ENCODE measurements around the gene MTFP1.

Gene MTFP1

DNA sequence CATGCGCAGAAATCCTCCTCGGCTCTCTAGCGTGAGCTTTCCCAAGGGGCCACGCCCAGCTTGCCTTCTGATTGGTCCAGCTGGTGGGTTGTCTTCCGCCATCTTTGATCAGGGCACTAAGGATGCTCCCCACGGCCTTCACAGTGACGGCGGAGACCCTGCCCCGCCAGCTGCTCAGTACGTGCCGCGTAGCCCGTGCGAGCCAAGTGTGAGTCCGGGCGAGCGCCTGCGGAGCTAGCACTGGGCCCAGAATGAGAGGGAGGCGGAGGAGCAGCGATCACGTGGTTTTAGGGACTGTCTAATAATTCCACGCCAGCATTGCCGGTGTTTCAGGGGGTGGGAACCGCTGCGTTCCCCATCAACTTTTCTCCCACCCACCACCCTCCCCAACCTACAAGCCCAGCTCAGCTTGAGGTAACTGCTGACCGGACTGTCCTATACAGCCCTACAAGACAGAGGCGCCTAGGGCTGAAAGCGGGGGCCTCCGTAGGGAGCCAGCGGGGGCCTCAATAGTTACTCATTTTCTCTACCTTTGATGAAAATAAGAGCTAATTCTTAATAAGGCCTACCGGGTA lies 1.5 kb upstream of the MTFP1 start:
- in situ Hi-C loops (cut with MboI; ENCODE audit: low sequenced_read_pairs), result no loop called here

DNA sequence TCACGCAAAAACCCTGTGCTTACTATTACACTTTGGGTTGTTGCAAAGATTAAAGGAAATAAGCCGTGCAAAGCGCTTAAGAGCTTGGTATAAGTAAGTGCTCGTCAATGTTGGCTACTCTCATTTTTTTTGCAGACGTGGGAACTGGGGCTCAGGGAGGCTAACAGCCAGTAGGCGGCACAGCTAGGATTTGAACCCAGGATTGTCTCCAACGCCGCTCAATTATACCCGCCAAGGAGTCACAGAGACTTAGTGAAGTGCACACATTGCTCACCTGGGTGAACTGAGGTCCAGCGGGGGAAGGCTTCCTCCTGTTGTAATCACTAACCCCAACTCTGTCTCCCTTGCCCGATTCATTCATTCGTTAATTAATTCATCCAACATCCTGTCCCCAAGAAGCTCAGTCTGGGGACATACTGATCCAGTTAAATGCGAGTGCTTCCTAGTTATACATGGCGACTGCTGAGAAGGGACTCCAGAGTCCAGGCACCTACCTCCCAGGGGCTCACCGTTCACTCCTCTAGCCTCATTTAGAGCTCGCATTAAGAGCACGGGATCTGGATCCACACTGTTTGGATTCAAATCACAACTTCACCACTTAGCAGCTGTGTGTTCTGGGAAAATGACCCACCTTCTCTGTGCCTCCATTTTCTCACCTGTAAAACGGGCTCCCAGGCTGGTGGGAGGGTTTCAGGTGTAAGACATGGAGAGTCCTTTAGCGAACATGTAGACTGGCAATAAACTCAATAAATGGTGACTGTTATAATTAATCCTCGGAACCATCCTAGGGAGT lies 838 bp upstream of the MTFP1 start:
- in situ Hi-C loops (cut with MboI; ENCODE audit: low sequenced_read_pairs), result no loop called here

- in situ Hi-C loops (cut with MboI; ENCODE audit: low sequenced_read_pairs), result no loop called here
Observed at GRCh38 chr22:30425327-30425615, 297 bp upstream of the MTFP1 start.

DNA sequence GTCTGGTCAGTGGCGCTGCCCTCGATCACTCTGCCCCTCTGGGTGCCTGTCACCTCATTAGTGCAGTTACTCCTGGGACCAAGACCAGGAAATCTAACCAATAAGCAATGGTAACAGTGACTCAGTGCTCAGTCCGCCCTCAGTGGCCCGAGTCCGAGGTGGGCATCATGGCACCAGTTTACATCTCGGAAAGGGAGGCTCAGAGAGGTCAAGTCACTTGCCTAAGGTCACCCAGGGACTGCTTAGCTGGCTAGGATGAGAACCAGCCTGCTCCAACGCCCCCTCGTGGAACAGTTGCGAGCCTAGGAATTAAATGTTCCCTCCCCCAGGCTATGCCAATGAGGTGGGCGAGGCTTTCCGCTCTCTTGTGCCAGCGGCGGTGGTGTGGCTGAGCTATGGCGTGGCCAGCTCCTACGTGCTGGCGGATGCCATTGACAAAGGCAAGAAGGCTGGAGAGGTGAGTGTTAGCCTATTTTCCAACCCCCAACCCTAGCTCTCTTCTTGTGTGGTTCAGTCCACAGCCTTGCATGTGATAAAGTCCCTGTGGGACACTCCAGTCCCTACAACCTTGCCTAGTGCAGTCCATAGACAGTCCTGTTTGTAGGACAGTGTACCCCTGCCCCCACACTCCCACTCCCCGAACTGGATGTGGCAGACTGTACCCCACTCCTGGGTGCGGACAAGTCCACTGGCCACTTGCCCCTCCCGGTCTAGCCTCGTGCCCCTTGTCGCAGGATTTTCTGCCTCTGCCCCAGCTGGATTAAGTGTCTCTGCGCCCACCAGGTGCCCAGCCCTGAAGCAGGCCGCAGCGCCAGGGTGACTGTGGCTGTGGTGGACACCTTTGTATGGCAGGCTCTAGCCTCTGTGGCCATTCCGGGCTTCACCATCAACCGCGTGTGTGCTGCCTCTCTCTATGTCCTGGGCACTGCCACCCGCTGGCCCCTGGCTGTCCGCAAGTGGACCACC lies 1.1 kb downstream of the MTFP1 start:
- in situ Hi-C loops (cut with MboI; ENCODE audit: low sequenced_read_pairs), result no loop called here

DNA sequence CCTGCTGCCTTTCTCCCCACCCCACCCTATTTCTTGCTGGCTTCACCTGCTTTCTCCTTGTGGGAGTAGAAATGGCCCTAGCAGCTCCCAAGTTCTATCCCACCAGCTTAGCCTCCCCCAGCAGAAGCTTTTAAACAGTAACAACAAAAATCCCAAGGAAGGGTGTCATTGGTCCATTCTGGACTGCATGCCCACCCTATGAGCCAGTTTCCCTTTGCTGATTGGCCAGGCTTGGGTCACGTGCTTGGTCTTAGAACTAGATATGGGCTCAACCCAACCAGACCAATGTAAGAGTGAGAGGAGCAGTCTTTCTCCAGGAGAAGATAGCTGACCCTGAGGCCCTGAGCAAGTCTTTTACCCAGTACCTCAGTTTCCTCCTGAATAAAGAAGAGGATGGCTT lies 2.3 kb downstream of the MTFP1 start:
- in situ Hi-C loops (cut with MboI; ENCODE audit: low sequenced_read_pairs), result no loop called here

DNA sequence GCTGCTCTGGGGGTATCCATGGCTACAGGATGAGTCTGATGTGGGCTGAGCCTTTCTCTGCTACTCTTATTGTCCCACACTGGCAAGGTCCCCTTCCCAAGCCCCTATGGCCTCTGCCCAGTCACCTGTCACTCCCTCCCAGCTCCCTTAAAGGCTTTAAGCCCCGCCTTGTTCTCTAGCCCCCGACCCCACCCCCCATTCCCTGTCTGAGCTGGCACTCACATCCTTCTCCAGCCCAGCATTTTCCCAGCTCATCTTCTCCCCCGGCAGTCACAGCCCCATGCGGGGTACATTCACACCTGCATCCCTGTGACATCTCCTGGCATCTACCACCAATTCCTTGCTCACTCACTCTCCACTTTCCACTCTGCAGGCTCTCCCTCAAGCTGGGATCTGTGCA lies 4.3 kb downstream of the MTFP1 start:
- in situ Hi-C loops (cut with MboI; ENCODE audit: low sequenced_read_pairs), result no loop called here

DNA sequence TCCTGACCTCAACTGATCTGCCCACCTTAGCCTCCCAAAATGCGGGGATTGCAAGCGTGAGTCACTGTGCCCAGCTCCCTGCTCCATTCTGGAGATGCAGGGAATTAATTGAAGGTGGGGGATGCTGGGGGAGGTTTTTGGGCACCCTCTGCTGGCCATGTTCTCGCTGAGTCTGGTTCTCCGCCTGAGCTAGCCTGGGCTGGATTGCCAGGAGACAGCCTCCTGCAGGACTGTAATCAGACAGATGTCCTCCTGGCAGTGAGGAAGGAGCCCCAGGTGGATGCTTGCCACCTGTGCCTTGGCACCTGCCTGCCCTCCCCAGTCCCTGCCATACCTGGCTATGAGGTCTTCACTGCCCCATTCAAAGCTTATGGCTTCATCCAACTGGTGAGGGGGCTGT lies 5.4 kb downstream of the MTFP1 start:
- in situ Hi-C loops (cut with MboI; ENCODE audit: low sequenced_read_pairs), result no loop called here

GRCh38 chr22:30432096-30432495 lies 6.5 kb downstream of the MTFP1 start:
- in situ Hi-C loops (cut with MboI; ENCODE audit: low sequenced_read_pairs), result no loop called here

- in situ Hi-C loops (cut with MboI; ENCODE audit: low sequenced_read_pairs), result no loop called here
Observed at GRCh38 chr22:30432520-30432919, 7.0 kb downstream of the MTFP1 start.

GRCh38 chr22:30433227-30433626 lies 7.7 kb downstream of the MTFP1 start:
- in situ Hi-C loops (cut with MboI; ENCODE audit: low sequenced_read_pairs), result no loop called here

- in situ Hi-C loops (cut with MboI; ENCODE audit: low sequenced_read_pairs), result no loop called here
Observed at GRCh38 chr22:30433773-30434172, 8.2 kb downstream of the MTFP1 start.

GRCh38 chr22:30434843-30435242 lies 9.3 kb downstream of the MTFP1 start:
- in situ Hi-C loops (cut with MboI; ENCODE audit: low sequenced_read_pairs), result no loop called here

GRCh38 chr22:30435674-30436126 lies 10.1 kb downstream of the MTFP1 start:
- in situ Hi-C loops (cut with MboI; ENCODE audit: low sequenced_read_pairs), result no loop called here

- in situ Hi-C loops (cut with MboI; ENCODE audit: low sequenced_read_pairs), result no loop called here
Observed at GRCh38 chr22:30436196-30436595, 10.6 kb downstream of the MTFP1 start.

DNA sequence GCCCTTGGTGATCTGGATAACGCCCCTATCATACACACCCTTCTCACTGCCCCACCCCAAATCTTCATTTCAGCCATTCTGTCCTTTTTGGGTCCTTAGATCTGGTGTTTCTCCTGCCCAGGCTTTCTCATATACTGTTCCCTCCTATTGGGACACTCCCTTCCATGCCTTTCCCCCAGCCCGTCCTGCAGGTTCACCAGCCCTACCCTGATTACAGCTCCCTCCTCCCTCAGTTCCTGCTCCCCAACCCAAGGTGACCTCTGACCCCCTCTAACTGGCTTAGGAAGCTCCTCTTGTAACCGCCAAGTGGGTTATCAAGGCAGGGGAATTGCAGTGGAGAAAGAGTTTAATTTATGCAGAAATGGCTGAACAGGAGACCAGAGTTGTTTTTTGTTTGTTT lies 13.0 kb downstream of the MTFP1 start:
- in situ Hi-C loops (cut with MboI; ENCODE audit: low sequenced_read_pairs), result no loop called here

- in situ Hi-C loops (cut with MboI; ENCODE audit: low sequenced_read_pairs), result no loop called here
Observed at GRCh38 chr22:30439226-30439625, 13.7 kb downstream of the MTFP1 start.

- in situ Hi-C loops (cut with MboI; ENCODE audit: low sequenced_read_pairs), result no loop called here
Observed at GRCh38 chr22:30439836-30440235, 14.3 kb downstream of the MTFP1 start.

GRCh38 chr22:30441088-30441487 lies 15.5 kb downstream of the MTFP1 start:
- in situ Hi-C loops (cut with MboI; ENCODE audit: low sequenced_read_pairs), result no loop called here

GRCh38 chr22:30444632-30445437 lies 19.3 kb downstream of the MTFP1 start:
- in situ Hi-C loops (cut with MboI; ENCODE audit: low sequenced_read_pairs), result no loop called here

GRCh38 chr22:30445438-30446145 lies 20.0 kb downstream of the MTFP1 start:
- in situ Hi-C loops (cut with MboI; ENCODE audit: low sequenced_read_pairs), result no loop called here

Data from HL-60/S4 treated with phorbol 12-myristate 13-acetate at 8.2 ng/mL for 4 days and 3 days (cell line).